ENCODE data around the gene KRTAP12-2. TPM values are rescaled to one million over a fixed set of nuclear protein-coding genes. Genes with fewer than 3 reads are reported as not detected.
"Not testable (repeated sequence)": the region's sequence is repeated elsewhere in the genome, so short reads cannot be mapped to it uniquely, and the experiment has no call there.

The KRTAP12-2 gene
- polyA plus RNA-seq, 2 donors: not detected

DNA sequence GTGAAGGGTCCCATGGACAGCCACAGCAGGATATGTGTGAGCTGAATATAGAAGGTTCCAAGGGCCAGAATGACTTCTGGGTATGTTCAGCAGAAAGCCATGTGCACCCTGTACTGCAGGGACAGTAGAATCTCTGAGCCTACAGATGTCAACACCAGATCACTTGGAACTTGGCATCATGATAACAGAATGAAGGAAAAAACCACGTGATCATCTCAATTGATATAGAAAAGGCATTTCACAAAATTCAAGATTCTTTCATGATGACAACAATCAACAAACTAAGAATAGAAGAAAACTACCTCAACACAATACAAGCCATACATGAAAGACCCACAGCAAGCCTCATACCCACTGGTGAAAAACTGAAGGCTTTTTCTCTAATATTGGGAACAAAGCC lies 885 bp upstream of the KRTAP12-2 start:
- WGBS, 2 donors: 57 to 72% methylated on average over 1 of the region's 1 CpG
- no peaks in the 10 kb centered on the region for H3K4me1 ChIP-seq (ENCODE audit: control insufficient read depth in 2 of 2, insufficient read depth in 2 of 2, low read length in 1 of 2)
- peaks cover 2 to 6% of the 10 kb centered on the region in 2 donors for H3K9me3 ChIP-seq (ENCODE audit: control insufficient read depth in 2 of 2, insufficient read depth in 1 of 2, low read depth in 1 of 2, low read length in 1 of 2)
- no peak overlapping the region for H3K27ac ChIP-seq (ENCODE audit: low read depth in 2 of 2, low read length in 1 of 2)
- no peak overlapping the region for H3K4me3 ChIP-seq (ENCODE audit: low read depth in 1 of 2, low read length in 2 of 2)
- no peaks in the 10 kb centered on the region for H3K36me3 ChIP-seq (ENCODE audit: control insufficient read depth in 2 of 2, insufficient read depth in 2 of 2, low read length in 1 of 2)
- no peaks in the 10 kb centered on the region for H3K27me3 ChIP-seq (ENCODE audit: control insufficient read depth in 1 of 2, insufficient read depth in 2 of 2, low read length in 2 of 2)

DNA sequence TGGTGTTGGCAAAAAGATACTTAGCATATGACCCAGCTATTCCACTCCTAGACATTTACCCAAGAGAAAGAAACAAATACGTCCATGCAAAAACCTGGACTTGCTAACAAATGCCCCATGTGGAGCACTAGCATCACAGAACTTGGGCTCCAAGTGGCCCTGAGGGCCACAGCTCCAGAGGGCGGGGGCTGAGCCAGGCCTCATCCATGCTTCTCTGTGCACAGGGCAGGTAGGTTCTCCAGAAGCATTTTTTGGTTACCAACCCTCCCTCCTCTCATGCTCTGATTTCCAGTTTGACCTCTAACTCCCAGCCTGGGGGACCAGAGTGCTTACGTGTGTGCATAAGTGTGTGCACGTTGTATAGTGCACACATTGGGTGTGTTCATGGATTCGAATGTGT lies 2.0 kb downstream of the KRTAP12-2 start:
- H3K27ac ChIP-seq (ENCODE audit: low read depth in 2 of 2, low read length in 1 of 2): no peak overlapping the region
- no peaks in the 10 kb centered on the region for H3K4me1 ChIP-seq (ENCODE audit: control insufficient read depth in 2 of 2, insufficient read depth in 2 of 2, low read length in 1 of 2)
- no peaks in the 10 kb centered on the region for H3K36me3 ChIP-seq (ENCODE audit: control insufficient read depth in 2 of 2, insufficient read depth in 2 of 2, low read length in 1 of 2)
- WGBS, 2 donors: 80 to 90% methylated on average over 5 of the region's 5 CpGs
- no peak overlapping the region for H3K4me3 ChIP-seq (ENCODE audit: low read depth in 1 of 2, low read length in 2 of 2)
- no peaks in the 10 kb centered on the region for H3K9me3 ChIP-seq (ENCODE audit: control insufficient read depth in 2 of 2, insufficient read depth in 1 of 2, low read depth in 1 of 2, low read length in 1 of 2)
- H3K27me3 ChIP-seq (ENCODE audit: control insufficient read depth in 1 of 2, insufficient read depth in 2 of 2, low read length in 2 of 2): no peaks in the 10 kb centered on the region

- H3K9me3 ChIP-seq (ENCODE audit: control insufficient read depth in 2 of 2, insufficient read depth in 1 of 2, low read depth in 1 of 2, low read length in 1 of 2); H3K27me3 ChIP-seq (ENCODE audit: control insufficient read depth in 1 of 2, insufficient read depth in 2 of 2, low read length in 2 of 2); H3K27ac ChIP-seq (ENCODE audit: low read depth in 2 of 2, low read length in 1 of 2); H3K4me1 ChIP-seq (ENCODE audit: control insufficient read depth in 2 of 2, insufficient read depth in 2 of 2, low read length in 1 of 2); H3K36me3 ChIP-seq (ENCODE audit: control insufficient read depth in 2 of 2, insufficient read depth in 2 of 2, low read length in 1 of 2); H3K4me3 ChIP-seq (ENCODE audit: low read depth in 1 of 2, low read length in 2 of 2): not testable (repeated sequence)
- 53 to 72% methylated on average over 6 to 7 of the region's 7 CpGs for WGBS, 2 donors
These were observed 5.2 kb downstream of the KRTAP12-2 start for GRCh38 chr21:44661567-44661966.

DNA sequence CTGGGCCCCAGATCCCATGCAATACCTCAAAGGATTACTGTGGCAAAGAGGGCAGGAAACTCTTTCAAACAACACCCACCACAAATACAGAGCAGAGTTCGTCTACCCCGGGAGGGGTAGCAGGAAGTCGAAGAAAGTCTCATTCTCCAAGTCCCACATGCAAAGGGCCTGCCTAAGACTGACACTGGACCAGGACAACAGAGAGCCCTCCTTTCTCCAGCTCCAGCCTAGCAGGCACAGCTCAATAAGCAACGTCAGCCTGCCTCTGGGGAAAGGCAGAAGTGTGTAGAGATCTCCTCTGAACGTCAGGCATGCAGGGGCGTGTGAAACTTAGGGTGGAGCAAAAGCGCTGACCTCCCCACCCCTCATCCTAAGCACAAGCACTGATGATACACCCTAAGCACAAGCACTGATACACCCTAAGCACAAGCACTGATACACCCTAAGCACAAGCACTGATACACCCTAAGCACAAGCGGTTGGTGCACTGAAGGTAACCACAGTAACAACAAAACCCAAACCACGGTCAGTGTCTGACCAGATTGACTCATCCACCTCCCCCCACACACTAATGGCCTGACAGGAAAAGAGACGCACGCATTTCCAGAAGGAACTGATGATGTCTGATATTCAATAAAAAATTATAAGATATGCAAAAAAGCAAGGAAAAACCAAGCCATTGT lies 7.7 kb downstream of the KRTAP12-2 start:
- Histone ChIP-seq H3K4me3 (ENCODE audit: low read depth in 1 of 2, low read length in 2 of 2) (no peak overlapping the region), H3K27me3 (ENCODE audit: control insufficient read depth in 1 of 2, insufficient read depth in 2 of 2, low read length in 2 of 2) (no peaks in the 10 kb centered on the region), H3K36me3 (ENCODE audit: control insufficient read depth in 2 of 2, insufficient read depth in 2 of 2, low read length in 1 of 2) (no peaks in the 10 kb centered on the region), H3K4me1 (ENCODE audit: control insufficient read depth in 2 of 2, insufficient read depth in 2 of 2, low read length in 1 of 2) (peaks cover 0 to 6% of the 10 kb centered on the region in 2 donors), H3K9me3 (ENCODE audit: control insufficient read depth in 2 of 2, insufficient read depth in 1 of 2, low read depth in 1 of 2, low read length in 1 of 2) (no peaks in the 10 kb centered on the region), H3K27ac (ENCODE audit: low read depth in 2 of 2, low read length in 1 of 2) (no peak overlapping the region)
- WGBS, 2 donors: 34 to 51% methylated on average over 11 of the region's 11 CpGs

- no peaks in the 10 kb centered on the region for H3K27me3 ChIP-seq (ENCODE audit: control insufficient read depth in 1 of 2, insufficient read depth in 2 of 2, low read length in 2 of 2)
- peaks cover 0 to 6% of the 10 kb centered on the region in 2 donors for H3K4me1 ChIP-seq (ENCODE audit: control insufficient read depth in 2 of 2, insufficient read depth in 2 of 2, low read length in 1 of 2)
- no peak overlapping the region for H3K27ac ChIP-seq (ENCODE audit: low read depth in 2 of 2, low read length in 1 of 2)
- no peaks in the 10 kb centered on the region for H3K36me3 ChIP-seq (ENCODE audit: control insufficient read depth in 2 of 2, insufficient read depth in 2 of 2, low read length in 1 of 2)
- no peak overlapping the region for H3K4me3 ChIP-seq (ENCODE audit: low read depth in 1 of 2, low read length in 2 of 2)
- no peaks in the 10 kb centered on the region for H3K9me3 ChIP-seq (ENCODE audit: control insufficient read depth in 2 of 2, insufficient read depth in 1 of 2, low read depth in 1 of 2, low read length in 1 of 2)
- 82 to 85% methylated on average over 5 of the region's 5 CpGs for WGBS, 2 donors
These were observed 8.2 kb downstream of the KRTAP12-2 start for GRCh38 chr21:44658541-44658910.

GRCh38 chr21:44657635-44658540 lies 8.8 kb downstream of the KRTAP12-2 start, which contains the start of gene KRTAP12-3:
KRTAP12-3 (plus strand) TSS chr21:44657932; CDS start chr21:44657980, 48 bp downstream.
- H3K27ac ChIP-seq (ENCODE audit: low read depth in 2 of 2, low read length in 1 of 2): peak within 1 kb of the TSS in 1 of 2 donors; percentile 42
- peaks cover 0 to 6% of the 10 kb centered on the region in 2 donors for H3K4me1 ChIP-seq (ENCODE audit: control insufficient read depth in 2 of 2, insufficient read depth in 2 of 2, low read length in 1 of 2)
- no peak within 1 kb of the TSS for H3K4me3 ChIP-seq (ENCODE audit: low read depth in 1 of 2, low read length in 2 of 2)
- no peaks in the 10 kb centered on the region for H3K27me3 ChIP-seq (ENCODE audit: control insufficient read depth in 1 of 2, insufficient read depth in 2 of 2, low read length in 2 of 2)
- WGBS, 2 donors: 72 to 74% methylated on average over 26 of the region's 26 CpGs
- no peaks in the 10 kb centered on the region for H3K9me3 ChIP-seq (ENCODE audit: control insufficient read depth in 2 of 2, insufficient read depth in 1 of 2, low read depth in 1 of 2, low read length in 1 of 2)
- no peaks in the 10 kb centered on the region for H3K36me3 ChIP-seq (ENCODE audit: control insufficient read depth in 2 of 2, insufficient read depth in 2 of 2, low read length in 1 of 2)

GRCh38 chr21:44656868-44657267 lies 9.9 kb downstream of the KRTAP12-2 start:
- H3K27ac ChIP-seq (ENCODE audit: low read depth in 2 of 2, low read length in 1 of 2): peak overlapping the region in 1 of 2 donors; percentile 30
- peaks cover 0 to 6% of the 10 kb centered on the region in 2 donors for H3K4me1 ChIP-seq (ENCODE audit: control insufficient read depth in 2 of 2, insufficient read depth in 2 of 2, low read length in 1 of 2)
- no peaks in the 10 kb centered on the region for H3K27me3 ChIP-seq (ENCODE audit: control insufficient read depth in 1 of 2, insufficient read depth in 2 of 2, low read length in 2 of 2)
- 41 to 60% methylated on average over 1 of the region's 1 CpG for WGBS, 2 donors
- no peaks in the 10 kb centered on the region for H3K36me3 ChIP-seq (ENCODE audit: control insufficient read depth in 2 of 2, insufficient read depth in 2 of 2, low read length in 1 of 2)
- H3K4me3 ChIP-seq (ENCODE audit: low read depth in 1 of 2, low read length in 2 of 2): no peak overlapping the region
- H3K9me3 ChIP-seq (ENCODE audit: control insufficient read depth in 2 of 2, insufficient read depth in 1 of 2, low read depth in 1 of 2, low read length in 1 of 2): no peaks in the 10 kb centered on the region

DNA sequence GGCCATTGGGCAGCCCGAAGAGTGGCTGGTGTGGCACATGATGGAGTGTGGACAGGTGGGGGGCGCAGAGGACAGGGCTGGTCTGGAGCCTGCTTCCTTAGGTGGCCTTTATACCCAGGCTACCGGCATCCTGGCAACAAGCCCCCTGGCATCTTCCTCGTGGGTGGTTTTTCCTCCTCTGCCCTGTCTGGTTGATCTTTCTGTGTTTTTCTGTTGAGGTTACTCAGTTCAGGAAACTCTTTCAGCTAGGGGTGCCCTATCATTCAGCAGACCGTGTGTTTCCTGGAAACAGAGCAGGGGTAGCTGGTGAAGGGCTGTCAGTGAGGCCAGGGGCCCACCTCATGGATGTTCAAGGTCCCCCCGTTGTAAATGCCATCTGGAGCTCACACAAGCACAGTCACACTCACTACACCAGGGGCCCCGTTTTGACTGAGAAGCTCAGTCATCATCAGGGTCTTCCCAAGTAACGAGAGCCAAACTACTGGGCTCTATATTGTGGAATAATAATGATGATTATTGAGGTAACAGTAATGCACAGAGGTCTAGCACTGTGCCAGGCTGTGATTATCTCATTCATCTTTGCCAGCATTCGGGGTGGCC lies 12.1 kb downstream of the KRTAP12-2 start, which contains the start of gene KRTAP12-4:
Gene KRTAP12-4 (minus strand): TSS at position 84 of the 600 bp plus-strand sequence. CDS start 45 bp downstream, at position 39.
- H3K27ac ChIP-seq (ENCODE audit: low read depth in 2 of 2, low read length in 1 of 2): no peak within 1 kb of the TSS

More for the DNA sequence above, 12.1 kb downstream of the KRTAP12-2 start, which contains the start of gene KRTAP12-4:
- peaks cover 0 to 6% of the 10 kb centered on the region in 2 donors for H3K4me1 ChIP-seq (ENCODE audit: control insufficient read depth in 2 of 2, insufficient read depth in 2 of 2, low read length in 1 of 2)
- H3K4me3 ChIP-seq (ENCODE audit: low read depth in 1 of 2, low read length in 2 of 2): no peak within 1 kb of the TSS
- no peaks in the 10 kb centered on the region for H3K9me3 ChIP-seq (ENCODE audit: control insufficient read depth in 2 of 2, insufficient read depth in 1 of 2, low read depth in 1 of 2, low read length in 1 of 2)
- no peaks in the 10 kb centered on the region for H3K27me3 ChIP-seq (ENCODE audit: control insufficient read depth in 1 of 2, insufficient read depth in 2 of 2, low read length in 2 of 2)
- WGBS, 2 donors: 68 to 73% methylated on average over 9 of the region's 9 CpGs
- H3K36me3 ChIP-seq (ENCODE audit: control insufficient read depth in 2 of 2, insufficient read depth in 2 of 2, low read length in 1 of 2): no peaks in the 10 kb centered on the region

Measured in esophagus (tissue), 2 donors.